ENCODE measurements around the gene ZNF577. TPM values are rescaled to one million over a fixed set of nuclear protein-coding genes. Genes with fewer than 3 reads are reported as not detected.
"Not testable (repeated sequence)": the region's sequence is repeated elsewhere in the genome, so short reads cannot be mapped to it uniquely, and the experiment has no call there.

Gene ZNF577
- total RNA-seq = 8.6 TPM

GRCh38 chr19:51887522-51888498 lies at the start of gene ZNF577:
Gene ZNF577, minus strand, starts transcription at chr19:51887951. Its CDS starts 7,569 bp downstream, at chr19:51880382.
- DNase-seq (ENCODE audit: low read depth in 2 of 3, low spot score in 2 of 3) = peak; percentile 37 to 89 (median 82)

GRCh38 chr19:51931921-51932320 lies 44.2 kb upstream of the ZNF577 start:
- no peak for DNase-seq (ENCODE audit: low read depth in 2 of 3, low spot score in 2 of 3)

- DNase-seq (ENCODE audit: low read depth in 2 of 3, low spot score in 2 of 3) = no peak
These were observed 40.1 kb upstream of the ZNF577 start for GRCh38 chr19:51927859-51928258.

GRCh38 chr19:51926784-51927741 lies 39.3 kb upstream of the ZNF577 start, which contains the start of gene ZNF613:
Gene ZNF613, plus strand, starts transcription at chr19:51927472. Its CDS starts 8,749 bp downstream, at chr19:51936221.
- peak; percentile 74 to 92 (median 92) for DNase-seq (ENCODE audit: low read depth in 2 of 3, low spot score in 2 of 3)

- no peak for DNase-seq (ENCODE audit: low read depth in 2 of 3, low spot score in 2 of 3)
These were observed 38.7 kb upstream of the ZNF577 start for GRCh38 chr19:51926426-51926783.

GRCh38 chr19:51921949-51922348 lies 34.2 kb upstream of the ZNF577 start:
- DNase-seq (ENCODE audit: low read depth in 2 of 3, low spot score in 2 of 3) = peak in 1 of 3 donors; percentile 34

- DNase-seq (ENCODE audit: low read depth in 2 of 3, low spot score in 2 of 3) = no peak
These were observed 31.9 kb upstream of the ZNF577 start for GRCh38 chr19:51919606-51920005.

GRCh38 chr19:51916167-51916566 lies 28.4 kb upstream of the ZNF577 start:
- no peak for DNase-seq (ENCODE audit: low read depth in 2 of 3, low spot score in 2 of 3)

GRCh38 chr19:51915324-51915867 lies 27.6 kb upstream of the ZNF577 start:
- no peak for DNase-seq (ENCODE audit: low read depth in 2 of 3, low spot score in 2 of 3)

- not testable (repeated sequence) for DNase-seq (ENCODE audit: low read depth in 2 of 3, low spot score in 2 of 3)
These were observed 20.2 kb upstream of the ZNF577 start for GRCh38 chr19:51907981-51908380.

GRCh38 chr19:51906108-51906507 lies 18.4 kb upstream of the ZNF577 start:
- DNase-seq (ENCODE audit: low read depth in 2 of 3, low spot score in 2 of 3) = not testable (repeated sequence)

- not testable (repeated sequence) for DNase-seq (ENCODE audit: low read depth in 2 of 3, low spot score in 2 of 3)
These were observed 17.9 kb upstream of the ZNF577 start for GRCh38 chr19:51905639-51906038.

- DNase-seq (ENCODE audit: low read depth in 2 of 3, low spot score in 2 of 3) = no peak
These were observed 17.5 kb upstream of the ZNF577 start for GRCh38 chr19:51905206-51905605.

- DNase-seq (ENCODE audit: low read depth in 2 of 3, low spot score in 2 of 3) = peak; percentile 61 to 91 (median 85)
These were observed 16.8 kb upstream of the ZNF577 start, which contains the start of gene ZNF649 for GRCh38 chr19:51904331-51905165. Gene ZNF649, minus strand, starts transcription at chr19:51905017. Its CDS starts 4,910 bp downstream, at chr19:51900107.

- no peak for DNase-seq (ENCODE audit: low read depth in 2 of 3, low spot score in 2 of 3)
These were observed 15.4 kb upstream of the ZNF577 start for GRCh38 chr19:51903192-51903591.

- DNase-seq (ENCODE audit: low read depth in 2 of 3, low spot score in 2 of 3) = no peak
These were observed 14.1 kb upstream of the ZNF577 start for GRCh38 chr19:51901860-51902259.

- peak in 1 of 3 donors; percentile 14 for DNase-seq (ENCODE audit: low read depth in 2 of 3, low spot score in 2 of 3)
These were observed 3.5 kb upstream of the ZNF577 start for GRCh38 chr19:51891193-51891747.

GRCh38 chr19:51889934-51890333 lies 2.2 kb upstream of the ZNF577 start:
- DNase-seq (ENCODE audit: low read depth in 2 of 3, low spot score in 2 of 3) = no peak

GRCh38 chr19:51884713-51885112 lies 3.0 kb downstream of the ZNF577 start:
- DNase-seq (ENCODE audit: low read depth in 2 of 3, low spot score in 2 of 3) = no peak

All from hematopoietic multipotent progenitor cell (in vitro differentiated cells).